Measurements from ENCODE around the gene GMDS. TPM values are rescaled to one million over a fixed set of nuclear protein-coding genes. Genes with fewer than 3 reads are reported as not detected.

The GMDS gene
- total RNA-seq, 1 donor from 2014 or later: 30.1 TPM

DNA sequence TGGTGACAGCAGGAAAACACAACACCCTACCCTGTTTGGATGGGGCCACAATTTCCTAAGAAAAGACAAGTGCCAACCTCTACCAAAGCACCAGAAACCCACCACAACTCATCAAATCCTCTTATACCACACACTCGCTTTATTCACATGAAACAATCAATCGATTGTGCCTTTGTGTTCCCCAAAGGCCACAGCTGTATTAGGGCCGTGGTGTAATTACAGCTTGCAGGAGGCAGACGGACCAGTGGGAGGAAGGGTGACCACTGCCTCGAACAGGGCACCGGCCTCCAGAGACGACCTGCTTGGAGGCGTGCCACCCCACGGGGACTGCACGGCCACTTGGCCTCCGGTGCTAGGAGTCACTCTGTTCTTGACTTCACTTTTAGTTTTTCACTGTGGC lies 371.6 kb downstream of the GMDS start:
- DNase-seq (no peak), ATAC-seq (ENCODE audit: low read depth) (no peak)
- ChIA-PET POLR2A (interaction anchor here (1.2 kb wide), 1 partner anchor 18 kb away, joined by 3 read pairs; no protein-coding TSS in a partner anchor), CTCF (interaction anchor here (0.8 to 1.9 kb wide), 2 partner anchors 11 to 24 kb away, joined by 3 to 4 read pairs; no protein-coding TSS in a partner anchor)
- Mint-ChIP-seq H3K4me1 (peaks cover 20% of the 10 kb centered on the region), H3K27ac (no peak overlapping the region), H3K36me3 (ENCODE audit: low read depth) (no peaks in the 10 kb centered on the region), H3K4me3 (no peak overlapping the region), H3K9me3 (no peaks in the 10 kb centered on the region), H3K27me3 (no peaks in the 10 kb centered on the region)
- intact Hi-C loops (cut with micrococcal nuclease): no loop called here
- TF ChIP-seq, protein P1, sequence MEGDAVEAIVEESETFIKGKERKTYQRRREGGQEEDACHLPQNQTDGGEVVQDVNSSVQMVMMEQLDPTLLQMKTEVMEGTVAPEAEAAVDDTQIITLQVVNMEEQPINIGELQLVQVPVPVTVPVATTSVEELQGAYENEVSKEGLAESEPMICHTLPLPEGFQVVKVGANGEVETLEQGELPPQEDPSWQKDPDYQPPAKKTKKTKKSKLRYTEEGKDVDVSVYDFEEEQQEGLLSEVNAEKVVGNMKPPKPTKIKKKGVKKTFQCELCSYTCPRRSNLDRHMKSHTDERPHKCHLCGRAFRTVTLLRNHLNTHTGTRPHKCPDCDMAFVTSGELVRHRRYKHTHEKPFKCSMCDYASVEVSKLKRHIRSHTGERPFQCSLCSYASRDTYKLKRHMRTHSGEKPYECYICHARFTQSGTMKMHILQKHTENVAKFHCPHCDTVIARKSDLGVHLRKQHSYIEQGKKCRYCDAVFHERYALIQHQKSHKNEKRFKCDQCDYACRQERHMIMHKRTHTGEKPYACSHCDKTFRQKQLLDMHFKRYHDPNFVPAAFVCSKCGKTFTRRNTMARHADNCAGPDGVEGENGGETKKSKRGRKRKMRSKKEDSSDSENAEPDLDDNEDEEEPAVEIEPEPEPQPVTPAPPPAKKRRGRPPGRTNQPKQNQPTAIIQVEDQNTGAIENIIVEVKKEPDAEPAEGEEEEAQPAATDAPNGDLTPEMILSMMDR (IDR thresholded peaks at IDR 0.05): no peak

DNA sequence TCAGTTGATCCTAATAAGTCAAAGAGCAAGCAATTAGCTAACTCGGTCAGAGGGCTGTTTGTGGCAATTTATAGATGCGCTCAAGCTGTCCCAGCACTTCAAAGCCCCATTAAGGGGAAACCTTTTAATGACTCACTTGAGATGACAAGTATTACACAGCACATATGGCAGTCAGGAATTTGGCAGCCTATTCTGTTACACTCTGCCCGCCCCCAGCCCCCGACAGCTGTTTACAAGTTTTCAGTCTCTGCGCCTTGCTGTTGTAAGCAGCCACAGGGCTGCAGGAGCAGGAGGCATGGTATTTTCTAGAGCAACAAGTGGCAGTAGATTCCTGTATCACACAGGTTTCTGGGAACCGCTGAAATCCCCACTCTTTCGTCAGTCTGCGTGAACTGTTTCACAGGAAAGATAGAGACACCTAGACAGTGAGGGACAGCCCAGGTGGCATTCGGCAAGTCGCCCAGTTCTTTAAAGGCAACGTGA lies 372.7 kb downstream of the GMDS start:
- Mint-ChIP-seq H3K9me3 (no peaks in the 10 kb centered on the region), H3K4me1 (peaks cover 30% of the 10 kb centered on the region), H3K27me3 (no peaks in the 10 kb centered on the region), H3K36me3 (ENCODE audit: low read depth) (no peaks in the 10 kb centered on the region), H3K27ac (no peak overlapping the region), H3K4me3 (no peak overlapping the region)
- ChIA-PET CTCF (interaction anchor here (0.8 to 1.9 kb wide), 2 partner anchors 10 to 23 kb away, joined by 3 to 4 read pairs; no protein-coding TSS in a partner anchor), POLR2A (interaction anchor here (0.6 to 1.2 kb wide), 2 partner anchors 16 to 1006 kb away, joined by 3 read pairs; no protein-coding TSS in a partner anchor)
- no peak for ATAC-seq (ENCODE audit: low read depth)
- no peak for DNase-seq
- TF ChIP-seq, protein P1 (IDR thresholded peaks at IDR 0.05): no peak
- intact Hi-C loops (cut with micrococcal nuclease): no loop called here

DNA sequence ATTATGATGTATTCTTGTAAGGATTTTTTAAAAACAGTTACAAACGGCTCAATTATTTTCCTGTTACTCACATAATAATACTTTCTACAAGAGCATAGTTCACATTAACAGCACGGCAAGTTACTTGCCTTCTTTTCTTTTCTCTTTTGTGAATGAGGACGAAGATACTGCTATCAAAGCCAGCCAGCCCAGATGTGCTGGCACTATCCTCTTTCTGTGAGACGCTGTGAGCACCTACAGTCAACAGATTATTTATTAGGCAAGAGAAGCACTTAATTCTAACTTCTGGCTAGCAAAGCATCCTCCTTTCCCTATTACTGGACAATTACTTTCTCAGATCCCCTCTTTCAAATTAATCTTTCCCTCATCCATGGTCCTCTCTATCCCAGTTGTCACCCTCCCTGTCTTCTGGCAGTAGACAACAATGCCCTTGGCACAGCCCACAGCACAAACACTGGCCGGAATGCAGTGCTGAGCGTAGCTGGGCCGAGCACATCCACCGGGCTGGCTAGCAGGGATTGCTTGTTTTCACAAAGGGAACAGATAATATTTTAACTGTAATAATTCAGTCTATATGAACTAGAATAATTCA lies 373.6 kb downstream of the GMDS start:
- H3K9me3 Mint-ChIP-seq: no peaks in the 10 kb centered on the region
- no peak overlapping the region for H3K27ac Mint-ChIP-seq
- DNase-seq: no peak
- no peak overlapping the region for H3K4me3 Mint-ChIP-seq
- no peaks in the 10 kb centered on the region for H3K27me3 Mint-ChIP-seq
- peaks cover 31% of the 10 kb centered on the region for H3K4me1 Mint-ChIP-seq
- ChIA-PET POLR2A (no interaction called here), CTCF (no interaction called here)
- H3K36me3 Mint-ChIP-seq (ENCODE audit: low read depth): no peaks in the 10 kb centered on the region
- no peak for ATAC-seq (ENCODE audit: low read depth)
- TF ChIP-seq, protein P1 (IDR thresholded peaks at IDR 0.05): no peak
- intact Hi-C loops (cut with micrococcal nuclease): no loop called here

DNA sequence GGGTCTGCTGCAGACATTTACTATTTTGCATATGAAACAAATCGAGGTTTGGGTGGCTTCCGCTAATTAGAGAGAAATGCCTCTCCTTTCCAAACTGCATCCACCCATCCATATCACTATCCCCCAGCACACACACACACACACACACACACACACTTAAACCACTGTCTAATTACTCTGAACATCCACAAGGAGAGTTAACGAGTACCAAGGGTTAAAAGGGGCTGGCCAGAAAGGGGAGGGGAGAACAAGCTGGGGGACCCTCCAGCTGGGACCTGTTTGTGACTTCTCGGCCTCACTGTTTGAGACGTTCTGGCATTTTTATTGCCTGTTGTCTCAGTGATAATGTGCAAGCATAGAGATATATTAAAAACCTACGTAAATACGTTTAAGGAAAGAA lies 374.5 kb downstream of the GMDS start:
- Mint-ChIP-seq H3K36me3 (ENCODE audit: low read depth) (no peaks in the 10 kb centered on the region), H3K27me3 (no peaks in the 10 kb centered on the region), H3K9me3 (no peaks in the 10 kb centered on the region), H3K4me1 (peaks cover 31% of the 10 kb centered on the region), H3K27ac (no peak overlapping the region), H3K4me3 (no peak overlapping the region)
- intact Hi-C loops (cut with micrococcal nuclease): no loop called here
- ATAC-seq (ENCODE audit: low read depth) (no peak), DNase-seq (no peak)
- POLR2A ChIA-PET: no interaction called here
- CTCF ChIA-PET: interaction anchor here (1.1 kb wide), 1 partner anchor 338 kb away, joined by 3 read pairs; no protein-coding TSS in a partner anchor
- TF ChIP-seq, protein P1 (IDR thresholded peaks at IDR 0.05): no peak

DNA sequence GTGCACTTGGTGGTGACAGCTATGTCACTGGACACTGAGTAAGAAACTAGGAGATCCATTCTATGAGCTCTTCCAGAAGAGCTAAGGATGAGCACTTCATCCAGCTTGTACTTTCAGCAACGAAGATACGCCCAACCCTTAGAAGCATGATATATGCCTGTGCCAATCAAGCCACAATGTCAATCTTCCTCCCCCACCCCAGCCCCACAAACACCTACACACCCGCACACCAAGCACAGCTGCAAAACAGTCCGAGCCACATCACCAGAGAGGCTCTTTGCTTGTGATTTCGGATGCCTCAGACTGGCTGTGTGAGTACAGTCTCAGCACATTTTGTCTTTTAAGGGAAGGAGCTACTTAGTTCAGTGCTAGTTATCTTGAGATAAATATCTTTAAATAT lies 375.2 kb downstream of the GMDS start:
- Mint-ChIP-seq H3K27ac (peak overlapping the region; percentile 54), H3K9me3 (no peaks in the 10 kb centered on the region), H3K36me3 (ENCODE audit: low read depth) (no peaks in the 10 kb centered on the region), H3K27me3 (no peaks in the 10 kb centered on the region), H3K4me3 (no peak overlapping the region), H3K4me1 (peaks cover 31% of the 10 kb centered on the region)
- DNase-seq: no peak
- intact Hi-C loops (cut with micrococcal nuclease): no loop called here
- TF ChIP-seq, protein P1 (IDR thresholded peaks at IDR 0.05): no peak
- ChIA-PET CTCF (interaction anchor here (1.1 kb wide), 1 partner anchor 339 kb away, joined by 3 read pairs; no protein-coding TSS in a partner anchor), POLR2A (interaction anchor here (1.0 kb wide), 1 partner anchor 14 kb away, joined by 3 read pairs; no protein-coding TSS in a partner anchor)
- ATAC-seq (ENCODE audit: low read depth): no peak
